ENCODE results near the gene NAA10.

DNA sequence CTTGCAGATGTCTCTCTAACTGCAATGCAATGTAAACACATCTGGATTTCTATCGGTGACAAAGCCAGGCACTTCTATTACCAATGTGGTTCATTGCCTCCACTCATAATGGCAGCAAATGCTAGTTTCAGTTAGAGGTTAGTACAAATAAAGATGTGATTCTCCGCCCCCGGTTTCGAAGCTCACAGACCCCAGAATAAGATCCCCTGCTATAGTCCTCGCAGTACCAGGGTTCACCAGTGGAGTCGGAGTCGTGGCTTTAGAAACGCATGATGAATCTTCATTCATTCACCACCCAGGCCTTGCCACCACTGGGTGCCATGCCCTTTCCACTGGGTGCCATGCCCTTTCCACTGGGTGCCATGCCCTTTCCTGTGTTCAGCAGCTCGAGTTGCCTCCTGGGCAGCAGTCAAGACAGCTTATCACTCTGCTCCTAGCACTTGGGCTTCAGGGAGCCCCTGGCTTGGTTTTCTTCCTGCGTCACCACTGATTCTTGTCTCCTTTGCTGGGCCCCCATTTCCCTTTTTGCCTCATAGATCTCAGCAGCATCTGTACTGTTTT, 3.5 kb upstream of the NAA10 start:
- TF ChIP-seq POLR2A (IDR thresholded peaks at IDR 0.05; ENCODE audit: low read depth, low read length) (no peak), POLR2AphosphoS5 (IDR thresholded peaks at IDR 0.05; ENCODE audit: low read depth, low read length) (no peak), TAF1 (IDR thresholded peaks at IDR 0.05; ENCODE audit: borderline replicate concordance, low read depth, low read length) (no peak)

All from GM12892 (cell line).